Gastrocnemius medialis (tissue), 4 donors: ENCODE results near the gene ETF1.

Experiments used
- POLR2A ChIP-seq, 2 donors: fragments of 450-650 bp; IDR thresholded peaks; one replicate each; pipeline ENCODE4 v1.6.1; 2017; ENCODE audit warnings: antibody characterized with exemption in 2 of 2, mild to moderate bottlenecking in 2 of 2, moderate library complexity in 2 of 2
- TF ChIP-seq, protein P1 (sequence below), 5 experiments: fragments of 450-650 bp in 3 of 5; fragments of 200-600 bp in 2 of 5; sonication (generic) in 2 of 5; IDR thresholded peaks in 4 of 5; conservative IDR thresholded peaks in 1 of 5; 1 replicate in 4 of 5; 2 replicates in 1 of 5; pipeline ENCODE4 v1.5.1; 2016 to 2019; ENCODE audit warnings: antibody characterized with exemption in 5 of 5, mild to moderate bottlenecking in 3 of 5, moderate library complexity in 3 of 5

DNA sequence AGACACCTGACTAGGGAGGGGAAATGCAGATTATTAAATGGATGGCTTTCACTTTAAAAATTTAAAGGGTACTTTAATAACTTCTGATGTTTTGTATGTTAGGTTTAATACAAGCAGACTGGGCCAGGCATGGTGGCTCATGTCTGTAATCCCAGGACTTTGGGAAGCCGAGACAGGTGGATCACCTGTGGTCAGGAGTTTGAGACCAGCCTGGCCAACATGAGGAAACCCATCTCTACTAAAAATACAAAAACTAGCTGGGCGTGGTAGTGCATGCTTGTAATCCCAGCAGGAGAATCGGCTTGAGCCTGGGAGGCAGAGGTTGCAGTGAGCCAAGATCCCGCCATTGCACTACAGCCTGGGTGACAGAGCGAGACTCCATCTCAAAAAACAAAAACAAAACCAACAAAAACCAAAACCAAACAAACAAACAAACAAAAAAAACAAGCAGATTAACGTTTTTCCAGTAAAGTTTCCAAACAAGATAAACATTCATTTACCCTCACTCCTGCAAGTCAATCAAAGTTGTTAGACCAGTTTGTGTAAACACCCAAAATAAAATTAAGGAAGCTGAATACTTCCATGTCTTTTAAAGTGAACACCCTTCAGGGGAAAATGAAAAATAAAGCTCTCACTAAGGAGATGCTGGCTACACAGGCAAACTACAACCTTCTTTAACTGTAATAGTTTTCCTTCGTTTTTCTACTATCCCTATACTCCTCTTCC is 14.1 kb downstream of the ETF1 start:
- TF ChIP-seq, protein P1, sequence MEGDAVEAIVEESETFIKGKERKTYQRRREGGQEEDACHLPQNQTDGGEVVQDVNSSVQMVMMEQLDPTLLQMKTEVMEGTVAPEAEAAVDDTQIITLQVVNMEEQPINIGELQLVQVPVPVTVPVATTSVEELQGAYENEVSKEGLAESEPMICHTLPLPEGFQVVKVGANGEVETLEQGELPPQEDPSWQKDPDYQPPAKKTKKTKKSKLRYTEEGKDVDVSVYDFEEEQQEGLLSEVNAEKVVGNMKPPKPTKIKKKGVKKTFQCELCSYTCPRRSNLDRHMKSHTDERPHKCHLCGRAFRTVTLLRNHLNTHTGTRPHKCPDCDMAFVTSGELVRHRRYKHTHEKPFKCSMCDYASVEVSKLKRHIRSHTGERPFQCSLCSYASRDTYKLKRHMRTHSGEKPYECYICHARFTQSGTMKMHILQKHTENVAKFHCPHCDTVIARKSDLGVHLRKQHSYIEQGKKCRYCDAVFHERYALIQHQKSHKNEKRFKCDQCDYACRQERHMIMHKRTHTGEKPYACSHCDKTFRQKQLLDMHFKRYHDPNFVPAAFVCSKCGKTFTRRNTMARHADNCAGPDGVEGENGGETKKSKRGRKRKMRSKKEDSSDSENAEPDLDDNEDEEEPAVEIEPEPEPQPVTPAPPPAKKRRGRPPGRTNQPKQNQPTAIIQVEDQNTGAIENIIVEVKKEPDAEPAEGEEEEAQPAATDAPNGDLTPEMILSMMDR (IDR thresholded peaks at IDR 0.05 in 4 of 5, conservative IDR thresholded peaks at IDR 0.05 in 1 of 5): no peak
- no peak for TF ChIP-seq POLR2A (IDR thresholded peaks at IDR 0.05)
